Measurements from ENCODE around the gene TMEM117. TPM values are rescaled to one million over a fixed set of nuclear protein-coding genes. Genes with fewer than 3 reads are reported as not detected.
"Not testable (repeated sequence)": the region's sequence is repeated elsewhere in the genome, so short reads cannot be mapped to it uniquely, and the experiment has no call there.

Gene TMEM117
- polyA plus RNA-seq, 1 donor, result 14.0 TPM

DNA sequence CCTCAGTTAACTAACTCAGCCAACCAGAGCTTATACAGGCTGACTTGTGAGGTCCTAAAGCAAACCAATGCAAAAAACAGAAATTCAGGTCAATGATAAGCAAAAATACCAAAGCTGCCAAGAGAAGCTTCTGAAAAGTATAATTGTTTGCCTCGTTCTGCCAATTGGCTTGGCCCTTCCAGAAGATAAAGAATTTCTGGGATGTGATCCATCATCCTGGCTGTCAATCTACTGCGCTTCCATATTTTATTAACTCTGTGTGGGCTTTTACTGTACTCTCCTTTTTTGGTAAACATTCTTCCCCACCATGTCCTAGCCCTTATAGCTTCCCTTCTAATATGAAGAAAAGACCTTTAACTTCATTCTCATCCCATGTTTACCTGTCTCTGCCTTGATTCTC lies 387.9 kb downstream of the TMEM117 start:
- no peak for DNase-seq

DNA sequence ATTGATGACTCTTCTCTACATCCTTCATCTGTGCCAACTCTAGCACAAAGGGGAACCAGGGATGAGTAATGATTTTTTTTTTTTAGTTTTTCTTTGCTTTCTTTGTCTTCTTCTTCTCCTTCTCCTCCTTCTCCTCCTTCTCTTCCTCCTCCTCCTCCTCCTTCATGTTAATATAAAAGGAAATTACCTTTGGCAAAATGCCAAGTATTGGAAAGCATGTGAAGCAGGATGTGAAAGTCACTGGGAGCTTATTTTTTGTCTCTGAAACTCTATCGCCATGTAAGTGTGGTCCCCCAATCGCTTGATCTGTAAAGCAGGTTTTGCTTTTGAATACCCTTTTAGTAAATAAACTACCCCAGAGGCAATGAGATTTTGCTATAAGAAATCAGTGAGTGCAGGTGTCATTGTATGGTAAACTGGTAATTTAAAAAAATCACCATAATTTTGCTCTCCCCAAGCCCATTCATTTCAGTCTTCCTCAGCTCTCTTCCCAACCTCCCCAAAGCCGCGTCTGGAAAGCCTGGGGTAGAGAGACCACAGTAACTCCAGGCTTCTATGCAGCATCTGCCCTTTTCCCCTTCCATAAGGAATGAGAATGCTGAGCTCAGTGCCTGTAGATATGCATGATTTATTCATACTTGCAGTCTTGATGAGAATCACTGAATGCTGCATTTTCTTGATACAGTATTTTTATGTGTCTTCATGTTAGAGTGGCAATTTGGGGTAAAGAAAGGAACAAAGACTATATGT lies 388.7 kb downstream of the TMEM117 start:
- DNase-seq, result no peak

GRCh38 chr12:44225149-44225510 lies 389.2 kb downstream of the TMEM117 start:
- DNase-seq, result no peak

DNA sequence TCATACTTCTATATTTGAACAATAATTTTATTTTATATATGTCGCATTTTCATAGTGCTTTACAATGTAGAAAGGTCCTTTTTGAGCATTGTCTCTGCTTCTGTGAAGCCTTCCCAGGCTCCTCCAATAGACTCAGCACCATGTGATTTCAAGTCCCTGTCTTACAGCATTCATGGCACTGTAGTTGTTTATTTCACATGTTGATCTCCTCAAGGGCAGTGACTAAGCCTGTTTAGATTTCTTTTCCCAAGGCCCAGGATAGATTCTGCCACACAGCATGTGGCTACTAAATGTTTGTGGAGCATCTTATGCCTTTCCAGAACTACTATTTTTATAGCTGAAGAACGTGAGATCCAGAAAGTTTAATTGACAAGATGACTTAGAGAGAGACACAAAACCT lies 391.7 kb downstream of the TMEM117 start:
- no peak for DNase-seq

GRCh38 chr12:44229846-44230245 lies 394.0 kb downstream of the TMEM117 start:
- DNase-seq, result no peak

- no peak for DNase-seq
These were observed 399.8 kb downstream of the TMEM117 start for GRCh38 chr12:44235674-44236073.

DNA sequence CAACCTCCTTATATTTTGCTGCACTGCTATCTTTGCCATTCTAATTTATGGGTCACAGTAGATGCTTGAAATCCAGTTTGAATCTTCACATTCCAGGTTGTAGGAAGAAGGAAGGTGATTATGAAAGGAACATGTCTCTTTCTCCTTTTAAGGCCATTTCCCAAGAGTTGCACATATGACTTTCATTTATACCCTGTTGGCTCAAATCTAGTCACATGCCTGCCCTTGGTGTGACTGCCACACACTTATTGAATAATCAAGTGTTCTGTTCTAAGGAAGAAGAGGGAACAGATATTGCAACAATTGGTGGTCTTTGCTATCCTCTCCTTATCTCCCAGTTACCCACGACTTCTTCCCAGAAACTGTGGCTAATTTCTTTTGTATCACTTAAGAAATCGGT lies 404.3 kb downstream of the TMEM117 start:
- no peak for DNase-seq

- DNase-seq, result no peak
These were observed 410.1 kb downstream of the TMEM117 start for GRCh38 chr12:44245932-44246331.

- DNase-seq, result no peak
These were observed 410.7 kb downstream of the TMEM117 start for GRCh38 chr12:44246482-44247105.

DNA sequence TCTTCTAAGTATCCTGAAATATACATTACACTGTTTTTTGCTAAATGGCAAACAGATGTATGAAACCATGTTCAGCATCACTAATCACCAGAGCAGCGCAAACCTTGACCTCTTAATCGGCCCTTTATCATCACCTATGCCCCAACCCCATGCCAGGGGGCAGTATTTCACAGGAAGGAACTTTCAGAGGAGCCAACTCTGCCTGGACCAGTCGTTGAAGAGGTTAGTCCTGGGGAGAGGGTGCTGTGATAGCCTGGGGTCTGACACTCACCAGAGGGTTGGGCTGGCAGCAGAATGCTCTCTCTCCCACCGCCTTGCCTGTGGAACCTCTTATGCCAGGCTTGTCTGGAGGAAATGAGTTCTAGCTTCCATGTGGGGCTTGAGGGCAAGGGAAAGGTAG lies 411.7 kb downstream of the TMEM117 start:
- DNase-seq, result no peak

DNA sequence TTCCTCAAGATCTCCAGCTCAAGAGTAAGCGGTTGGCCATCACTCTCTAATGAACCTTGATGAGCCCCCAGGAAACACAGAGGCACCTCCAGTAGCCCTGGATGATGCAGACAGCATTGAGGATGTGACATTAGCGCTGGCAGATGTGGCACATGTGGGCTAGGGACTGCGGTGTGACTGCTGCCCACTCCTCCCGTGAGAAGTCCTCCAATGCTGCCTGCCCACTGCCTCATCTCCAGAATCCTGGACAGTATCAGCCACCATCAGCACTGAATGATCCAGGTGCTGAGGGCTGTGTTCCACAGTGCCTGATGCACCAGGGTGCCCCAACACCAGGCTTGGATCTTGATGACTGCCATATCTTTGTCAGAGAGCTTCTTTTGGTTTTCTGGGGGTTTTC lies 412.6 kb downstream of the TMEM117 start:
- DNase-seq, result no peak

DNA sequence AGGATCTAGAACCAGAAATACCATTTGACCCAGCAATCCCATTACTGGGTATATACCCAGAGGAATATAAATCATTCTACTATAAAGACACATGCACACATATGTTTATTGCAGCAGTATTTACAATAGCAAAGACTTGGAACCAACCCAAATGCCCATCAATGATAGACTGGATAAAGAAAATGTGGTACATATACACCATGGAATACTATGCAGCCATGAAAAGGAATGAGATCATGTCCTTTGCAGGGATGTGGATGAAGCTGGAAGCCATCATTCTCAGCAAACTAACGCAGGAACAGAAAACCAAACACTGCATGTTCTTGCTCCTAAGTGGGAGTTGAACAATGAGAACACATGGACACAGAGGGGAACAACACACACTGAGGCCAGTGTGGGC lies 414.6 kb downstream of the TMEM117 start:
- not testable (repeated sequence) for DNase-seq

GRCh38 chr12:44253338-44253856 lies 417.5 kb downstream of the TMEM117 start:
- DNase-seq, result no peak

- no peak for DNase-seq
These were observed 422.4 kb downstream of the TMEM117 start for GRCh38 chr12:44258246-44258645.

DNA sequence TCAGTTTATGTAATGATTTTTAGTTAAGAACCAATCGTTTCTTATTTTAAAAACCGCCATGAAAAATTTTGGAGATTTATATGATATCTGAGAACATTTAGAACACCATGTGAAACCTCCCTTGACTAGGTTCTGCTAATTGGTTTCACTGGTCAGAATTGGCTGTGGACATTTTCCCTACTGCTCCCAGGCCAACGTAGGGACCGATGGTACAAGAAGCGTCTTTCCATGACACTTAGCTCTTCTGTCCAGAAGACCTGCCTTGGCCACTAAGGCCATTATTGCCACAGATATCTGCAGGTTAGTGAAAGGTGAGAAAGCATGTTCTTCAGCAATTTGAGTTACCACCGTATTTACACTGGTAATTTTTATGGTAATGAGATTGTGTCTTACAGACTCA lies 424.0 kb downstream of the TMEM117 start:
- no peak for DNase-seq

DNA sequence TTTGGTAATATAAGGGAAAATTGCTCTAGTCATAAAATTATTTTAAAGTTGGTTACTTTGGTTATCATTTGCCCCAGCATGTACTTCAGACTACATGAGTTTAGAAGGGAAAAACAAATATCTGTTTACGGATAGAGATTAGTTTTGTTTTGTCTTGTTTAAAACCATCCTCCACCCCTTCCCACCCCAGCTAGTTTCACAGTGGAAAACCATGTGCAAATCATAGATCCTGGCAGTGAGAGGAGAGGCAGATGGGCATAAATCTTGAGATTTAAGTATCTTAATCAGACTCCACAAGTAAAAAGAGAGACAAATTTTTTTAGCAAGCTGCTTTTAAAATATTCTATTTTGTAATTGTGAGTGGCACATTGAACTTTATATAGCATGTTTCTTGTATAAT lies 424.7 kb downstream of the TMEM117 start:
- DNase-seq, result no peak

GRCh38 chr12:44285321-44285960 lies 449.6 kb downstream of the TMEM117 start:
- no peak for DNase-seq

GRCh38 chr12:44286336-44286735 lies 450.5 kb downstream of the TMEM117 start:
- no peak for DNase-seq

DNA sequence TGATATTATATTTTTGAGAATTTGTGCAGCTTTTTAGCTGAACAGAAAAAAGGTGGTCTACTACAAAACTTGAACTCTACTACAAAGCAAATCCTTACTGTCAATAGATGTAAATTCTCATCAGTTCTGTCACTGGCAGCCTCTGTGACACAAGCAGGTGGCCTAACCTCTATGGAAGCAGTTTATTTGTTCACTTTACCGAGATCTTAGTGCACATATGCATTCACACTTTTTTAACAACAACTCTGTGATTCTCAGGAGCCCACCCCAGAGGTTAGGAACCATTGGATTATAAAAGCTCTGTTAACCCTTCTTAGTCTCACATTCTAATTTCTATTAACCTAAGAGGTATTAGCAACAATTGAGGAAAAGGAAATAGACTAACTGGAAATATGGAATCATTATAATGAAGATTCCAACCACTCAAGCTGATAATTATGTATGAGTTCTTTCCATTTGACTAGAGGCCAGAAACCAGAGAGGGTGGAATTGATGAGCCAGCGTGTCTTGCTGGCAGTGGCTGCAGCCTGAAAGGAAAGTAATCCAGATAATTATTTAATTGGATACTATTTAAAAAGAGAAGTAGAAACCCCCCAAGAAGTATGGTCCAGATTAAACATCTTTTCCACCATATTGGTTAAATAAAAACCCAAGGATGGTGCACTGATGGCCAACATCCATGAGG lies 451.1 kb downstream of the TMEM117 start:
- no peak for DNase-seq

DNA sequence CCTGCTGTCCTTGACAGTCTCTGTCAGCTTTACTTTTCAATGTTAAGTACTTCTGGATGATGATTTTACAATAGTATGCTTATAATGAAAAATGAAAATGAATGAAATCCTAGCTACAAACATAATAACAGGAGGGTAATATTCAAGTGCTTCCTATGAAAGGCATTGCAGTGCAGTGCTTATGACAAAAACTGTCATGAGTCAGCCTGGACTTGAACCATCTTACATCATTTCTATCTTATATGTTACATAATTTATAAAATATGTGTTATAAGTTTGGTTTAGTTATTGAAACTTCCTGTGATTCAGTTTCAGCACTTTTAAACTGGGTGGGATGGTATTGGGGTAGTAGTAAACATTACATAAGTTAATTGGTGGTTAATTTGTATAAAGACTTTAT lies 451.7 kb downstream of the TMEM117 start:
- no peak for DNase-seq

GRCh38 chr12:44294649-44295048 lies 458.8 kb downstream of the TMEM117 start:
- DNase-seq, result no peak

DNA sequence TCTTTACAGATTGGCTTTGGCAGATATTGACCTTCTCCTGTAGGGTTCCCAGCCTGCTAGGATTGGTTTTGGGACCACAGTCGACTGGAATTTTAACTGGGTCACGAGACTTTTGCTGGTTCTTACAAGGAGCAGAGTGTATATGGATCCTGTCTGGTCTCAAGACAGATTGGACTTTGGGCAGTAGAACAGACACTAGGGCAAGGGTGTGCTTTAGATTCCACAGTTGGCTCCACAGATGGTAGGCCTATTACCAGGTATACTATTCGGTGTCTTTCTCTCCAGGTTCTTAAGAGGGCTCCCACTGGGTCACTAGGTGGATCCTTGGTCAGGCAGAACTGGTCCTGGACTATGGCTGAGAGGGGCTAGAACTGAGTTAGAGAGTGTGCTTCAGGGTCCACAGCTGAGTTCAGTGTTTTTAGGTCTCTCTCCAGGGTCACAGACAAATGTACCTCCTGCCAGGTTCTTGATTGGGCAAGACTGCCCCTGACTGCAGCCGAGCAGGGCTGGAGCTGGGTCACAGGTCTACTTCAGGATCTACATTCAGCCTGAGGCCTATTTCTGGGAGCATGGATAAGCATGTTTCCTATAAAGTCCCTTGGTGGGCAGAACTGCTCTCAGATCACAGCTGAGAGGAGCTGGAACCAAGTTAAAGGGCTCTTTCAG lies 460.2 kb downstream of the TMEM117 start:
- DNase-seq, result no peak

All from left kidney (tissue), 2 donors.